ENCODE measurements around the gene OPA3. TPM values are rescaled to one million over a fixed set of nuclear protein-coding genes. Genes with fewer than 3 reads are reported as not detected.

Gene OPA3
- total RNA-seq, 2 experiments from 2014 or later: 5.8 to 12.0 TPM

DNA sequence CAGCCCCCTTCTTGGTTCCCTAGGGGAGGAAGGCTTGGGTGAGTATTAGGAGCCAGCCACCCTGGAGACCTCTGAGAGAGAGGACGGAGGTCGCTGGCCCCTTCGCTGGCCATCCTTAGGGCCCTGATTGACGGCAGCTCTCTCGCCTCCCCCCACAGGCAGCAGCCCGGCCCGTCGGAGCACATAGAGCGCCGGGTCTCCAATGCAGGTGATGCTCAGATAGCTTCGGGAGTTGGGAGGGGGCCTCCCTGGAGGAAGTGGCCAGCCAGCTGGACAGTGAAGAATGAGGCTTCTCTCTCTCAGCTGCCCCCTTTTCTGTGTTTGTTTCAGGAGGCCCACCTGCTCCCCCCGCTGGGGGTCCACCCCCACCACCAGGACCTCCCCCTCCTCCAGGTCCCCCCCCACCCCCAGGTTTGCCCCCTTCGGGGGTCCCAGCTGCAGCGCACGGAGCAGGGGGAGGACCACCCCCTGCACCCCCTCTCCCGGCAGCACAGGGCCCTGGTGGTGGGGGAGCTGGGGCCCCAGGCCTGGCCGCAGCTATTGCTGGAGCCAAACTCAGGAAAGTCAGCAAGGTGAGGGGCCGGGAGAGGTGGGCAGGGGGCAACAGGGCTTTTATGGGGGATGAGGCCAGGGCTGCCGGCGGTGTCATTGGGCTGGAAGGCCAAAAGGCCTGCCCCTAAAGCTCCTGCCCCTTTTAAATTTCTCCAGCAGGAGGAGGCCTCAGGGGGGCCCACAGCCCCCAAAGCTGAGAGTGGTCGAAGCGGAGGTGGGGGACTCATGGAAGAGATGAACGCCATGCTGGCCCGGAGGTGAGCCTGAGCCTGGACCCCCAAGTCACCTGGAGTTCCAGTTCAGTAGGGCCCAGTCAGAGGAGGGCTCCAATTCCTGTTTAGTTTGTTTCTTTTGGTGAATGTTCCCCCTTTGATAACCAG is 62.3 kb downstream of the OPA3 start:
- H2AFZ ChIP-seq (ENCODE audit: low read length): no peak overlapping the region
- H3K9me2 ChIP-seq (ENCODE audit: insufficient read depth, low read length): no peaks in the 10 kb centered on the region
- ChIA-PET POLR2A (no interaction called here), CTCF (ENCODE audit: unreplicated experiment) (no interaction called here)
- peaks cover 4% of the 10 kb centered on the region for H3K4me1 ChIP-seq (ENCODE audit: insufficient read depth, low read length, poor library complexity, severe bottlenecking)
- no peak for DNase-seq (ENCODE audit: low spot score)
- H3K79me2 ChIP-seq (ENCODE audit: insufficient read depth, low read depth, low read length): no peaks in the 10 kb centered on the region
- no TSS peak for BruUV-seq (replicated peaks)
- no peak overlapping the region for H3K27ac ChIP-seq (ENCODE audit: low read depth, low read length, poor library complexity, severe bottlenecking)
- H4K20me1 ChIP-seq (ENCODE audit: insufficient read depth, low read length): no peaks in the 10 kb centered on the region
- intact Hi-C loops (cut with micrococcal nuclease; ENCODE audit: unreplicated experiment): no loop called here
- H3K4me3 ChIP-seq (ENCODE audit: low read depth, low read length, poor library complexity, severe bottlenecking): no peak overlapping the region
- peaks cover 42% of the 10 kb centered on the region for H3K36me3 ChIP-seq (ENCODE audit: insufficient read depth, low read length)
- no peaks in the 10 kb centered on the region for H3K9me3 ChIP-seq (ENCODE audit: low read length)
- no peak overlapping the region for H3K4me2 ChIP-seq (ENCODE audit: low read length)
- TF ChIP-seq, protein P1, sequence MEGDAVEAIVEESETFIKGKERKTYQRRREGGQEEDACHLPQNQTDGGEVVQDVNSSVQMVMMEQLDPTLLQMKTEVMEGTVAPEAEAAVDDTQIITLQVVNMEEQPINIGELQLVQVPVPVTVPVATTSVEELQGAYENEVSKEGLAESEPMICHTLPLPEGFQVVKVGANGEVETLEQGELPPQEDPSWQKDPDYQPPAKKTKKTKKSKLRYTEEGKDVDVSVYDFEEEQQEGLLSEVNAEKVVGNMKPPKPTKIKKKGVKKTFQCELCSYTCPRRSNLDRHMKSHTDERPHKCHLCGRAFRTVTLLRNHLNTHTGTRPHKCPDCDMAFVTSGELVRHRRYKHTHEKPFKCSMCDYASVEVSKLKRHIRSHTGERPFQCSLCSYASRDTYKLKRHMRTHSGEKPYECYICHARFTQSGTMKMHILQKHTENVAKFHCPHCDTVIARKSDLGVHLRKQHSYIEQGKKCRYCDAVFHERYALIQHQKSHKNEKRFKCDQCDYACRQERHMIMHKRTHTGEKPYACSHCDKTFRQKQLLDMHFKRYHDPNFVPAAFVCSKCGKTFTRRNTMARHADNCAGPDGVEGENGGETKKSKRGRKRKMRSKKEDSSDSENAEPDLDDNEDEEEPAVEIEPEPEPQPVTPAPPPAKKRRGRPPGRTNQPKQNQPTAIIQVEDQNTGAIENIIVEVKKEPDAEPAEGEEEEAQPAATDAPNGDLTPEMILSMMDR (conservative IDR thresholded peaks at IDR 0.05; ENCODE audit: low read length): no peak
- no peak for TF ChIP-seq EZH2phosphoT487 (IDR thresholded peaks at IDR 0.05; ENCODE audit: borderline replicate concordance, low read depth, low read length)

DNA sequence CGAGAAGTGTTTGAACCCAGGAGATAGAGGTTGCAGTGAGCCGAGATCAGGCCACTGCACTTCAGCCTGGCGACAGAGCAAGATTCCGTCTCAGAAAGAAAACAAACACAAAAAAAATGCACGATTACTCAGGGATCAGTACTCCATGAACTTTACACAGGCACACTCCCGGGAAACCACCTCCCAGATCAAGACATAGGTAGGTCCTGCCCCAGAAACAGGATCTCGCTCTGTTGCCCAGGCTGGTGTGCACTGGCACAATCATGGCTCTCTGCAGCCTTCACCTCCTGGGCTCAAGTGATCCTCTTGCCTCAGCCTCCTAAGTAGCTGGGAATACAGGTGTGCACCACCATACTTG is 66.2 kb downstream of the OPA3 start:
- Histone ChIP-seq H3K4me2 (ENCODE audit: low read length) (no peak overlapping the region), H3K79me2 (ENCODE audit: insufficient read depth, low read depth, low read length) (no peaks in the 10 kb centered on the region; the same call in 1 of the 2 replicates), H3K27ac (ENCODE audit: low read depth, low read length, poor library complexity, severe bottlenecking) (no peak overlapping the region), H3K4me1 (ENCODE audit: insufficient read depth, low read length, poor library complexity, severe bottlenecking) (peaks cover 24% of the 10 kb centered on the region), H3K4me3 (ENCODE audit: low read depth, low read length, poor library complexity, severe bottlenecking) (no peak overlapping the region), H3K9me3 (ENCODE audit: low read length) (no peaks in the 10 kb centered on the region), H2AFZ (ENCODE audit: low read length) (no peak overlapping the region), H3K9me2 (ENCODE audit: insufficient read depth, low read length) (no peaks in the 10 kb centered on the region), H4K20me1 (ENCODE audit: insufficient read depth, low read length) (peaks cover 10% of the 10 kb centered on the region; the same call in 1 of the 2 replicates), H3K36me3 (ENCODE audit: insufficient read depth, low read length) (peaks cover 20% of the 10 kb centered on the region)
- ChIA-PET POLR2A (no interaction called here), CTCF (ENCODE audit: unreplicated experiment) (no interaction called here)
- DNase-seq (ENCODE audit: low spot score): no peak
- no TSS peak for BruUV-seq (replicated peaks)
- TF ChIP-seq EZH2phosphoT487 (IDR thresholded peaks at IDR 0.05; ENCODE audit: borderline replicate concordance, low read depth, low read length): no peak
- TF ChIP-seq, protein P1 (conservative IDR thresholded peaks at IDR 0.05; ENCODE audit: low read length): no peak
- intact Hi-C loops (cut with micrococcal nuclease; ENCODE audit: unreplicated experiment): no loop called here
